Brain microvascular endothelial cell (primary cell): Measurements from ENCODE around the gene STAU1.

Experiments
- DNase-seq: peaks from one replicate; pipeline ENCODE4 v3.0.0-alpha.2; 2020
- H3K27ac ChIP-seq: fragments of 250-450 bp; sonication (Bioruptor Pico); 2 replicates; pipeline ENCODE4 v1.5.1; 2020; ENCODE audit warnings: mild to moderate bottlenecking, moderate library complexity
- H3K27me3 ChIP-seq: fragments of 250-450 bp; sonication (Bioruptor Pico); replicated peaks from 2 replicates; pipeline ENCODE4 v1.5.1; 2020; ENCODE audit warnings: mild to moderate bottlenecking
- H3K36me3 ChIP-seq: fragments of 250-450 bp; sonication (Bioruptor Pico); replicated peaks from 2 replicates; pipeline ENCODE4 v1.5.1; 2020; ENCODE audit warnings: mild to moderate bottlenecking
- H3K4me3 ChIP-seq: 2 replicates; pipeline ENCODE4 v1.5.1; 2011; ENCODE audit warnings: low read depth, mild to moderate bottlenecking, control low read depth, low read length, moderate library complexity
- CTCF ChIP-seq: IDR thresholded peaks from 2 replicates; pipeline ENCODE4 v1.5.1; 2011; ENCODE audit warnings: low read depth, mild to moderate bottlenecking, moderate library complexity, low read length, control low read depth, inconsistent platforms; ENCODE audit errors: missing control alignments
- in situ Hi-C: cut with HindIII; loops from 2 replicates; pipeline ENCODE4 v1.10.0; 2017; ENCODE audit warnings: low sequenced_read_pairs, low pct_ligation_motif_present

STAU1 gene

GRCh38 chr20:49181265-49181877, 6.8 kb downstream of the STAU1 start:
- Histone ChIP-seq H3K27ac (no peak overlapping the region), H3K4me3 (no peak overlapping the region), H3K36me3 (no peaks in the 10 kb centered on the region), H3K27me3 (no peaks in the 10 kb centered on the region)
- in situ Hi-C loops, result no loop called here
- no peak for DNase-seq
- no peak for TF ChIP-seq CTCF

GRCh38 chr20:49179368-49180277, 8.5 kb downstream of the STAU1 start:
- in situ Hi-C loops, result no loop called here
- TF ChIP-seq CTCF, result no peak
- H3K4me3 ChIP-seq, result no peak overlapping the region
- H3K27me3 ChIP-seq, result no peaks in the 10 kb centered on the region
- DNase-seq, result no peak
- H3K36me3 ChIP-seq, result no peaks in the 10 kb centered on the region
- no peak overlapping the region for H3K27ac ChIP-seq

- no peak for TF ChIP-seq CTCF
- Histone ChIP-seq H3K27ac (no peak overlapping the region), H3K4me3 (no peak overlapping the region), H3K27me3 (no peaks in the 10 kb centered on the region), H3K36me3 (peaks cover 2% of the 10 kb centered on the region)
- no peak for DNase-seq
- in situ Hi-C loops, result no loop called here
Observed at GRCh38 chr20:49174183-49174582, 14.0 kb downstream of the STAU1 start.

- no peak overlapping the region for H3K4me3 ChIP-seq
- no peaks in the 10 kb centered on the region for H3K27me3 ChIP-seq
- in situ Hi-C loops, result no loop called here
- no peak for TF ChIP-seq CTCF
- H3K27ac ChIP-seq, result no peak overlapping the region
- peaks cover 2% of the 10 kb centered on the region for H3K36me3 ChIP-seq
- no peak for DNase-seq
Observed at GRCh38 chr20:49172413-49172812, 15.7 kb downstream of the STAU1 start.

GRCh38 chr20:49171909-49172308, 16.2 kb downstream of the STAU1 start:
- H3K4me3 ChIP-seq, result no peak overlapping the region
- TF ChIP-seq CTCF, result no peak
- H3K27me3 ChIP-seq, result no peaks in the 10 kb centered on the region
- peaks cover 2% of the 10 kb centered on the region for H3K36me3 ChIP-seq
- DNase-seq, result no peak
- H3K27ac ChIP-seq, result no peak overlapping the region
- in situ Hi-C loops, result no loop called here
